Endothelial cell of umbilical vein (primary cell): ENCODE results near the gene GALNT1.

Experiments
- CTCF ChIP-seq, 2 donors: IDR thresholded peaks; 1 replicate in 1 of 2; 2 replicates in 1 of 2; pipeline ENCODE4 v1.5.1; 2011; ENCODE audit warnings: low read length in 2 of 2, mild to moderate bottlenecking in 2 of 2, moderate library complexity in 2 of 2, control low read depth in 1 of 2, inconsistent platforms in 1 of 2, low read depth in 1 of 2; ENCODE audit not compliant: insufficient read depth in 1 of 2; ENCODE audit errors: extremely low read depth in 1 of 2
- EZH2 ChIP-seq: IDR thresholded peaks from 2 replicates; pipeline ENCODE4 v1.6.1; 2012; ENCODE audit warnings: borderline replicate concordance, low read depth, mild to moderate bottlenecking, moderate library complexity, low read length, inconsistent platforms; ENCODE audit not compliant: severe bottlenecking
- FOS ChIP-seq: IDR thresholded peaks from 2 replicates; pipeline ENCODE4 v1.6.1; 2011; ENCODE audit warnings: mild to moderate bottlenecking, low read length, moderate library complexity, borderline replicate concordance; ENCODE audit not compliant: insufficient read depth
- GATA2 ChIP-seq: IDR thresholded peaks from 2 replicates; pipeline ENCODE4 v1.7.0; 2011; ENCODE audit warnings: low read depth, mild to moderate bottlenecking, moderate library complexity, mixed read lengths, low read length; ENCODE audit not compliant: insufficient read length, insufficient read depth
- JUN ChIP-seq: IDR thresholded peaks from 2 replicates; pipeline ENCODE4 v1.6.1; 2011; ENCODE audit warnings: borderline replicate concordance, low read depth; ENCODE audit not compliant: insufficient read length, insufficient read depth
- MAX ChIP-seq: IDR thresholded peaks from 2 replicates; pipeline ENCODE4 v1.6.1; 2011; ENCODE audit not compliant: insufficient read depth, insufficient read length
- MYC ChIP-seq: IDR thresholded peaks from one replicate; pipeline ENCODE4 v1.6.1; 2011; ENCODE audit warnings: mild to moderate bottlenecking, low read depth, low read length
- POLR2A ChIP-seq: IDR thresholded peaks from 2 replicates; pipeline ENCODE4 v1.6.1; 2012; ENCODE audit warnings: low read depth, mild to moderate bottlenecking, control low read depth, low read length
- POLR2AphosphoS5 ChIP-seq: IDR thresholded peaks from 2 replicates; pipeline ENCODE4 v1.6.1; 2012; ENCODE audit warnings: low read depth, mild to moderate bottlenecking, control low read depth, low read length, moderate library complexity; ENCODE audit not compliant: insufficient read depth

GRCh38 chr18:35692866-35693265 lies 111.3 kb downstream of the GALNT1 start:
- no peak for TF ChIP-seq EZH2
- no peak for TF ChIP-seq CTCF (IDR thresholded peaks at IDR 0.05; ENCODE audit: extremely low read depth in 1 of 2, insufficient read depth in 1 of 2, low read depth in 1 of 2, low read length in 2 of 2)
- TF ChIP-seq GATA2, result no peak
- TF ChIP-seq MYC, result no peak
- TF ChIP-seq JUN, result no peak
- TF ChIP-seq POLR2A, result no peak
- TF ChIP-seq MAX, result no peak
- no peak for TF ChIP-seq POLR2AphosphoS5
- TF ChIP-seq FOS, result no peak
